HCT116 (cell line): ENCODE results near the gene SMIM35.

Source experiments
- EZH2phosphoT487 ChIP-seq: fragments of 200-600 bp; IDR thresholded peaks from 2 replicates; pipeline ENCODE4 v1.6.1; 2018; ENCODE audit warnings: antibody characterized with exemption, borderline replicate concordance
- REST ChIP-seq: IDR thresholded peaks from 2 replicates; pipeline ENCODE4 v1.6.1; 2012; ENCODE audit warnings: low read depth
- SP1 ChIP-seq: IDR thresholded peaks from 2 replicates; pipeline ENCODE4 v1.6.1; 2012; ENCODE audit warnings: low read depth
- TF ChIP-seq, protein P1 (sequence below), 3 experiments: fragments of 200-600 bp in 1 of 3; sonication (generic) in 1 of 3; IDR thresholded peaks in 2 of 3; conservative IDR thresholded peaks in 1 of 3; 2 replicates each; pipeline ENCODE4 v1.5.1; 2012 to 2017; ENCODE audit warnings: low read depth in 2 of 3, low read length in 2 of 3, antibody characterized with exemption in 1 of 3, borderline replicate concordance in 1 of 3, control low read depth in 1 of 3, mild to moderate bottlenecking in 1 of 3, mixed read lengths in 1 of 3, mixed run types in 1 of 3, moderate library complexity in 1 of 3; ENCODE audit not compliant: insufficient read depth in 1 of 3

- TF ChIP-seq EZH2phosphoT487 (no peak), REST (no peak), SP1 (no peak)
- TF ChIP-seq, protein P1, sequence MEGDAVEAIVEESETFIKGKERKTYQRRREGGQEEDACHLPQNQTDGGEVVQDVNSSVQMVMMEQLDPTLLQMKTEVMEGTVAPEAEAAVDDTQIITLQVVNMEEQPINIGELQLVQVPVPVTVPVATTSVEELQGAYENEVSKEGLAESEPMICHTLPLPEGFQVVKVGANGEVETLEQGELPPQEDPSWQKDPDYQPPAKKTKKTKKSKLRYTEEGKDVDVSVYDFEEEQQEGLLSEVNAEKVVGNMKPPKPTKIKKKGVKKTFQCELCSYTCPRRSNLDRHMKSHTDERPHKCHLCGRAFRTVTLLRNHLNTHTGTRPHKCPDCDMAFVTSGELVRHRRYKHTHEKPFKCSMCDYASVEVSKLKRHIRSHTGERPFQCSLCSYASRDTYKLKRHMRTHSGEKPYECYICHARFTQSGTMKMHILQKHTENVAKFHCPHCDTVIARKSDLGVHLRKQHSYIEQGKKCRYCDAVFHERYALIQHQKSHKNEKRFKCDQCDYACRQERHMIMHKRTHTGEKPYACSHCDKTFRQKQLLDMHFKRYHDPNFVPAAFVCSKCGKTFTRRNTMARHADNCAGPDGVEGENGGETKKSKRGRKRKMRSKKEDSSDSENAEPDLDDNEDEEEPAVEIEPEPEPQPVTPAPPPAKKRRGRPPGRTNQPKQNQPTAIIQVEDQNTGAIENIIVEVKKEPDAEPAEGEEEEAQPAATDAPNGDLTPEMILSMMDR (IDR thresholded peaks at IDR 0.05 in 2 of 3, conservative IDR thresholded peaks at IDR 0.05 in 1 of 3; ENCODE audit: borderline replicate concordance in 1 of 3, insufficient read depth in 1 of 3, low read depth in 2 of 3, low read length in 2 of 3), result no peak
Measured at GRCh38 chr11:118114266-118114665, 27.5 kb upstream of the SMIM35 start.
